Prostate gland (tissue), 2 donors: ENCODE data around the gene MYBPC2.

Experiments
- POLR2AphosphoS5 ChIP-seq: sonication (generic); formaldehyde crosslinking; IDR thresholded peaks from one replicate; pipeline ENCODE4 v1.6.1; 2017; ENCODE audit warnings: antibody characterized with exemption
- TF ChIP-seq, protein P1 (sequence below), 4 experiments: fragments of 200-600 bp in 2 of 4; fragments of 450-650 bp in 2 of 4; sonication (generic) in 2 of 4; IDR thresholded peaks; 1 replicate in 3 of 4; 2 replicates in 1 of 4; pipeline ENCODE4 v1.5.1; 2016 to 2019; ENCODE audit warnings: antibody characterized with exemption in 4 of 4, mild to moderate bottlenecking in 2 of 4, moderate library complexity in 2 of 4

DNA sequence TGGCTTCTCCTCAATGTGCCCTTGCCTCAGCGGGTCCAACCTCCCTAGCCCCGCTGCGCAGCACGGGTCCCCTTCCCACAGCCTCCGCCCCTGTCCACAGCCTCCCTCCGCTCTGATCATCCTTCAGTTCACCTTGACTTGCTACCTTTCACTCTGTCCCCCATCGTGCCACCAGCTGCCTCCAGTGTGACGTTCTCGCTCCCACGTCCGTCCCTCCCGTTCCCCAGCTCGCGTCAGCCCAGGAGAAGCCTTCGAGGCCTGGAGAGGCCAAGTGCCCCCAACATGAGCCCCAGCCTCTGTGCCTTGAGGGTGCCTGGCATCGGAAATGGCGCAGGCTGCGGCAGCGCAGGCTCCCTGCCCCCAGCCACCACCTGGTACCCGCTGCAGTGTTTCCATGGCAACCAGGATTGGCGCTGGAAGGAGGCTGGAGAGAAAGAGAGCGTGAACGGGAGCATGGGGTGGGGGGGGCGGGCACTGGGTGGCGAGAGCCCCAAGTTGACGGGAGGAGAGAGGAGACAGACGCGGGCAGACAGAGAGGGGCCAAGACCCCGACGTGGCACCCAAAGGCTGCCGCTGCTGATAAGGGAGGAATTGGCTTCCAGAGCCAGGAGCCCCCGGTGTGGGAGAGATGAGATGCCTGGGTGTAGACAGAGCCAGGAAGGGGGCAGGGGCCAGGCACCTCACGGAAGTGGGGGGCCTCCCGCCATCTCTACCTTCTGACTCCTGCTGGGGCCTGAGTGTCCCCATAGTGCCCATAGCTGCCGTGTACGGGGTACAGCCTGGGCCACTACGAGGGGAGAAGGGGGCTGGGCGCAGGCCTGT is 81.9 kb downstream of the MYBPC2 start:
- TF ChIP-seq, protein P1, sequence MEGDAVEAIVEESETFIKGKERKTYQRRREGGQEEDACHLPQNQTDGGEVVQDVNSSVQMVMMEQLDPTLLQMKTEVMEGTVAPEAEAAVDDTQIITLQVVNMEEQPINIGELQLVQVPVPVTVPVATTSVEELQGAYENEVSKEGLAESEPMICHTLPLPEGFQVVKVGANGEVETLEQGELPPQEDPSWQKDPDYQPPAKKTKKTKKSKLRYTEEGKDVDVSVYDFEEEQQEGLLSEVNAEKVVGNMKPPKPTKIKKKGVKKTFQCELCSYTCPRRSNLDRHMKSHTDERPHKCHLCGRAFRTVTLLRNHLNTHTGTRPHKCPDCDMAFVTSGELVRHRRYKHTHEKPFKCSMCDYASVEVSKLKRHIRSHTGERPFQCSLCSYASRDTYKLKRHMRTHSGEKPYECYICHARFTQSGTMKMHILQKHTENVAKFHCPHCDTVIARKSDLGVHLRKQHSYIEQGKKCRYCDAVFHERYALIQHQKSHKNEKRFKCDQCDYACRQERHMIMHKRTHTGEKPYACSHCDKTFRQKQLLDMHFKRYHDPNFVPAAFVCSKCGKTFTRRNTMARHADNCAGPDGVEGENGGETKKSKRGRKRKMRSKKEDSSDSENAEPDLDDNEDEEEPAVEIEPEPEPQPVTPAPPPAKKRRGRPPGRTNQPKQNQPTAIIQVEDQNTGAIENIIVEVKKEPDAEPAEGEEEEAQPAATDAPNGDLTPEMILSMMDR (IDR thresholded peaks at IDR 0.05) = no peak
- no peak for TF ChIP-seq POLR2AphosphoS5
